A549 (cell line): ENCODE measurements around the gene POPDC3. TPM values are rescaled to one million over a fixed set of nuclear protein-coding genes. Genes with fewer than 3 reads are reported as not detected.

Experiments used
- ATAC-seq, 2 experiments: fragments of 200-7000 bp in 1 of 2; fragments of >200 bp in 1 of 2; cut with Nextera tagmentation in 1 of 2; cut with Tn5 transposase in 1 of 2; 3 replicates each; pipeline versions ENCODE4 v1.8.0 to v1.9.1; 2018 to 2020; ENCODE audit warnings: mild to moderate bottlenecking in 1 of 2, moderate library complexity in 1 of 2
- CTCF ChIA-PET: fragments of 300-600 bp; sonication (Branson Sonifier 250); formaldehyde crosslinking; extraction: SDS; loops from one replicate; lab custom pipeline; 2021; ENCODE audit warnings: antibody characterized with exemption, inconsistent platforms; lab: Yijun Ruan, JAX
- POLR2A ChIA-PET: fragments of 350-600 bp; formaldehyde crosslinking; extraction: SDS; loops from one replicate; lab custom pipeline; 2021; ENCODE audit warnings: antibody characterized with exemption, inconsistent platforms; lab: Yijun Ruan, JAX
- DNase-seq, 2 experiments: peaks; one replicate each; pipeline versions ENCODE4 v3.0.0 to v3.0.0-alpha.2; 2011 to 2016; ENCODE audit warnings: low read depth in 1 of 2, low spot score in 1 of 2
- FAIRE-seq: peaks from 2 replicates; lab custom pipeline; 2011; peaks lifted over from hg19 to GRCh38; lab: Jason Lieb, UNC
- H3K27ac ChIP-seq, 2 experiments: fragments of >200 bp; sonication (Bioruptor Twin); formaldehyde crosslinking; 3 replicates each; pipeline ENCODE4 v1.5.1; 2016 to 2017
- H3K4me1 ChIP-seq: fragments of >200 bp; sonication (Bioruptor Twin); formaldehyde crosslinking; 3 replicates; pipeline ENCODE4 v1.6.1; 2016
- H3K4me2 ChIP-seq: fragments of >200 bp; sonication (Bioruptor Twin); formaldehyde crosslinking; 3 replicates; pipeline ENCODE4 v1.6.1; 2016
- H3K4me3 ChIP-seq: fragments of >200 bp; sonication (Bioruptor Twin); formaldehyde crosslinking; 3 replicates; pipeline ENCODE4 v1.5.1; 2016
- H3K9me3 ChIP-seq: fragments of >200 bp; sonication (Bioruptor Twin); formaldehyde crosslinking; 3 replicates; pipeline ENCODE4 v1.6.1; 2016
- CHD2 ChIP-seq: fragments of 150-350 bp; IDR thresholded peaks from 2 replicates; pipeline ENCODE4 v1.6.1; 2014; ENCODE audit warnings: low read length; ENCODE audit not compliant: partially characterized antibody
- CTCF ChIP-seq: fragments of >200 bp; sonication (Bioruptor Twin); formaldehyde crosslinking; IDR thresholded peaks from 3 replicates; pipeline ENCODE4 v1.5.1; 2016
- EHMT2 ChIP-seq: fragments of 200-600 bp; sonication (generic); IDR thresholded peaks from 2 replicates; pipeline ENCODE4 v1.6.1; 2016; ENCODE audit warnings: antibody characterized with exemption, low read depth, mild to moderate bottlenecking, moderate library complexity
- ELK1 ChIP-seq: fragments of 150-350 bp; IDR thresholded peaks from 2 replicates; pipeline ENCODE4 v1.6.1; 2014; ENCODE audit warnings: low read depth, mild to moderate bottlenecking, low read length
- FOXS1 ChIP-seq: fragments of 250-450 bp; sonication (Bioruptor Pico); IDR thresholded peaks from 2 replicates; pipeline ENCODE4 v1.5.0; 2020; ENCODE audit warnings: mild to moderate bottlenecking, moderate library complexity
- HDAC2 ChIP-seq: fragments of 200-600 bp; sonication (generic); IDR thresholded peaks from 2 replicates; pipeline ENCODE4 v1.6.1; 2016
- HES2 ChIP-seq: fragments of >200 bp; sonication (Bioruptor Twin); formaldehyde crosslinking; IDR thresholded peaks from 2 replicates; pipeline ENCODE4 v1.6.1; 2016
- HEYL ChIP-seq: fragments of 250-450 bp; sonication (Bioruptor Pico); IDR thresholded peaks from 2 replicates; pipeline ENCODE4 v1.8.0; 2021; ENCODE audit warnings: mild to moderate bottlenecking, moderate library complexity
- HOXB5 ChIP-seq: fragments of 250-450 bp; sonication (Bioruptor Pico); IDR thresholded peaks from 2 replicates; pipeline ENCODE4 v1.5.0; 2020; ENCODE audit warnings: mild to moderate bottlenecking, moderate library complexity
- JUN ChIP-seq, 2 experiments: fragments of >200 bp; sonication (Bioruptor Twin); formaldehyde crosslinking; IDR thresholded peaks; 2 replicates in 1 of 2; 3 replicates in 1 of 2; pipeline ENCODE4 v1.6.1; 2016 to 2017
- KDM1A ChIP-seq: fragments of 200-600 bp; sonication (generic); IDR thresholded peaks from 2 replicates; pipeline ENCODE4 v1.6.1; 2016; ENCODE audit warnings: low read depth, mild to moderate bottlenecking
- MAX ChIP-seq: IDR thresholded peaks from 2 replicates; pipeline ENCODE4 v1.6.1; 2012
- MYC ChIP-seq: IDR thresholded peaks from 2 replicates; pipeline ENCODE4 v1.6.1; 2012; ENCODE audit warnings: mild to moderate bottlenecking, inconsistent platforms, low read length, improper control_type of control experiment, borderline replicate concordance
- NPAS2 ChIP-seq: fragments of 250-450 bp; sonication (Bioruptor Pico); IDR thresholded peaks from 2 replicates; pipeline ENCODE4 v1.8.0; 2022; ENCODE audit warnings: mild to moderate bottlenecking, moderate library complexity, borderline replicate concordance
- PBX3 ChIP-seq: IDR thresholded peaks from 2 replicates; pipeline ENCODE4 v1.6.1; 2012
- POLR2A ChIP-seq: IDR thresholded peaks from 2 replicates; pipeline ENCODE4 v1.6.1; 2012; ENCODE audit warnings: mild to moderate bottlenecking, low read length
- RAD21 ChIP-seq, 2 experiments: fragments of >200 bp in 1 of 2; sonication (Bioruptor Twin) in 1 of 2; formaldehyde crosslinking in 1 of 2; IDR thresholded peaks in 1 of 2; conservative IDR thresholded peaks in 1 of 2; 2 replicates in 1 of 2; 3 replicates in 1 of 2; pipeline ENCODE4 v1.6.1; 2012 to 2018; ENCODE audit warnings: inconsistent platforms in 1 of 2
- SMC3 ChIP-seq: fragments of >200 bp; sonication (Bioruptor Twin); formaldehyde crosslinking; IDR thresholded peaks from 3 replicates; pipeline ENCODE4 v1.6.1; 2018; ENCODE audit warnings: inconsistent platforms
- SREBF2 ChIP-seq: fragments of 450-650 bp; IDR thresholded peaks from 2 replicates; pipeline ENCODE4 v1.6.1; 2014; ENCODE audit warnings: mild to moderate bottlenecking, moderate library complexity
- TP53 ChIP-seq: fragments of 250-450 bp; sonication (Bioruptor Pico); IDR thresholded peaks from 2 replicates; pipeline ENCODE4 v1.5.0; 2021; ENCODE audit warnings: mild to moderate bottlenecking, moderate library complexity
- USF2 ChIP-seq: fragments of 450-650 bp; IDR thresholded peaks from 2 replicates; pipeline ENCODE4 v1.6.1; 2014; ENCODE audit warnings: antibody characterized with exemption
- ZC3H11A ChIP-seq: fragments of 450-650 bp; IDR thresholded peaks from 2 replicates; pipeline ENCODE4 v1.6.1; 2014; ENCODE audit warnings: antibody characterized with exemption, mild to moderate bottlenecking
- ZNF302 ChIP-seq: fragments of 250-450 bp; sonication (Bioruptor Pico); IDR thresholded peaks from 2 replicates; pipeline ENCODE4 v1.9.0; 2021; ENCODE audit warnings: inconsistent platforms, mild to moderate bottlenecking, moderate library complexity
- polyA plus RNA-seq, 4 experiments: library from polyadenylated mRNA; depleted of rRNA in 3 of 4; stranded (reverse); fragments of >200 nt; fragmentation: RNase III in 1 of 4; extraction: RNeasy Plus Mini Kit Qiagen cat#74134 plus additional on column Dnase treatment in 1 of 4; gene quantifications; 2 replicates in 3 of 4; 3 replicates in 1 of 4; pipeline ENCODE4 v1.2.3, GENCODE V29; 2011 to 2017

POPDC3 gene
- polyA plus RNA-seq, 2 of the 4 experiments (the other 2 are of a cell fraction) = 19.7 to 54.9 TPM

- no peak for TF ChIP-seq CHD2
- TF ChIP-seq USF2 = no peak
These were observed 35.7 kb upstream of the POPDC3 start (continued) for GRCh38 chr6:105215506-105215905.

- DNase-seq (no peak), FAIRE-seq (no peak), ATAC-seq (no peak)
- ChIA-PET POLR2A (no interaction called here), CTCF (no interaction called here)
- Histone ChIP-seq H3K4me2 (no peak overlapping the region), H3K4me1 (peaks cover 12% of the 10 kb centered on the region), H3K27ac (no peak overlapping the region), H3K4me3 (no peak overlapping the region), H3K9me3 (no peaks in the 10 kb centered on the region)
- TF ChIP-seq HOXB5 (CRISPR knock-in tag) (no peak), MAX (no peak), CTCF (no peak), FOXS1 (no peak), SMC3 (no peak), NPAS2 (CRISPR knock-in tag) (no peak), MYC (no peak), HEYL (no peak), POLR2A (no peak), HDAC2 (no peak)
These were observed 34.9 kb upstream of the POPDC3 start for GRCh38 chr6:105214668-105215067.

GRCh38 chr6:105213272-105213671 is 33.5 kb upstream of the POPDC3 start:
- Histone ChIP-seq H3K4me3 (no peak overlapping the region), H3K4me1 (peaks cover 17% of the 10 kb centered on the region), H3K27ac (no peak overlapping the region), H3K4me2 (no peak overlapping the region), H3K9me3 (no peaks in the 10 kb centered on the region)
- ChIA-PET POLR2A (no interaction called here), CTCF (no interaction called here)
- no peak for DNase-seq
- TF ChIP-seq MYC = no peak
- TF ChIP-seq ELK1 = no peak
- TF ChIP-seq ZNF302 (CRISPR knock-in tag) = no peak
- no peak for TF ChIP-seq HOXB5 (CRISPR knock-in tag)
- TF ChIP-seq HEYL = no peak
- TF ChIP-seq HES2 = no peak
- TF ChIP-seq PBX3 = no peak
- no peak for TF ChIP-seq ZC3H11A
- no peak for TF ChIP-seq CHD2
- no peak for TF ChIP-seq USF2
- TF ChIP-seq RAD21 (conservative IDR thresholded peaks at IDR 0.05 in 1 of 2, IDR thresholded peaks at IDR 0.05 in 1 of 2) = no peak
- no peak for TF ChIP-seq TP53
- no peak for TF ChIP-seq KDM1A
- TF ChIP-seq SREBF2 = no peak
- no peak for TF ChIP-seq JUN (IDR thresholded peaks at IDR 0.05)
- no peak for TF ChIP-seq EHMT2
- no peak for TF ChIP-seq MAX
- FAIRE-seq = no peak
- ATAC-seq = no peak
